Spleen (tissue), 11 donors: ENCODE results near the gene ARHGEF10L. TPM values are rescaled to one million over a fixed set of nuclear protein-coding genes. Genes with fewer than 3 reads are reported as not detected.

Source experiments
- DNase-seq: peaks from one replicate; pipeline ENCODE4 v3.0.0-alpha.2; 2020
- H3K27ac ChIP-seq, 8 donors: fragments of 200-600 bp; sonication (generic) in 7 of 8; 1 replicate in 4 of 8; 2 replicates in 4 of 8; pipeline versions ENCODE4 v1.5.0 to v1.8.0; 2016 to 2021; ENCODE audit warnings: inconsistent platforms in 4 of 8, mild to moderate bottlenecking in 4 of 8, moderate library complexity in 1 of 8
- H3K27me3 ChIP-seq, 7 donors: fragments of 200-600 bp; sonication (generic) in 6 of 7; replicated peaks in 1 of 7; 1 replicate in 4 of 7; 2 replicates in 3 of 7; pipeline versions ENCODE4 v1.5.0 to v1.8.0; 2016 to 2021; ENCODE audit warnings: inconsistent platforms in 3 of 7, mild to moderate bottlenecking in 1 of 7
- H3K36me3 ChIP-seq, 6 donors: fragments of 200-600 bp; sonication (generic) in 5 of 6; 1 replicate in 4 of 6; 2 replicates in 2 of 6; pipeline versions ENCODE4 v1.5.0 to v1.8.0; 2016 to 2021; ENCODE audit warnings: inconsistent platforms in 2 of 6
- H3K4me1 ChIP-seq, 6 donors: fragments of 200-600 bp; sonication (generic) in 5 of 6; 1 replicate in 3 of 6; 2 replicates in 3 of 6; pipeline versions ENCODE4 v1.5.0 to v1.8.0; 2016 to 2021; ENCODE audit warnings: inconsistent platforms in 3 of 6
- H3K4me3 ChIP-seq, 8 donors: fragments of 200-600 bp; sonication (generic) in 7 of 8; 1 replicate in 4 of 8; 2 replicates in 4 of 8; pipeline versions ENCODE4 v1.5.0 to v1.8.0; 2016 to 2021; ENCODE audit warnings: inconsistent platforms in 4 of 8, mild to moderate bottlenecking in 4 of 8, moderate library complexity in 2 of 8
- H3K9me3 ChIP-seq, 8 donors: fragments of 200-600 bp; sonication (generic) in 7 of 8; 1 replicate in 4 of 8; 2 replicates in 4 of 8; pipeline versions ENCODE4 v1.5.0 to v1.8.0; 2016 to 2021; ENCODE audit warnings: inconsistent platforms in 4 of 8
- POLR2A ChIP-seq, 3 donors: fragments of 450-650 bp; IDR thresholded peaks; one replicate each; pipeline ENCODE4 v1.5.1; 2017; ENCODE audit warnings: antibody characterized with exemption in 3 of 3, mild to moderate bottlenecking in 1 of 3
- POLR2AphosphoS5 ChIP-seq, 3 donors: sonication (generic); formaldehyde crosslinking; IDR thresholded peaks; one replicate each; pipeline ENCODE4 v1.5.1; 2017; ENCODE audit warnings: antibody characterized with exemption in 3 of 3
- WGBS, 5 donors: extraction: QIAGEN DNeasy Blood & Tissue Kit in 3 of 5; methylation state at CpG; one replicate each; pipeline versions ENCODE4 v1.1.5 to v1.1.7; 2013 to 2018; 5-methylcytosine and 5-hydroxymethylcytosine counted together
- intact Hi-C: fragments of 100-400 bp; cut with DNase I; formaldehyde crosslinking; loops from one replicate; pipeline ENCODE4 v1.15.0; 2023; ENCODE audit warnings: low total_unique reads
- polyA plus RNA-seq, 3 donors: library from polyadenylated mRNA; stranded (reverse); fragments of 200-250 nt; gene quantifications; one replicate each; pipeline ENCODE4 v1.2.1, GENCODE V29; 2013
- total RNA-seq, 7 donors: library from RNA; depleted of rRNA in 3 of 7; stranded (reverse); fragments of >200 nt in 3 of 7; fragmentation: NEBNext Ultra II Directional in 4 of 7; extraction: Animal tissue kit (Norgen Biotek cat#: 25700) in 4 of 7; gene quantifications; one replicate each; pipeline versions ENCODE4 v1.1.0 to v1.2.1, GENCODE V29; 2016 to 2021
- TF ChIP-seq, protein P1 (sequence below), 11 experiments: fragments of 200-600 bp in 7 of 11; fragments of 450-650 bp in 4 of 11; sonication (generic) in 4 of 11; IDR thresholded peaks in 8 of 11; conservative IDR thresholded peaks in 3 of 11; 1 replicate in 7 of 11; 2 replicates in 4 of 11; pipeline versions ENCODE4 v1.4.0 to v1.8.0; 2016 to 2021; ENCODE audit warnings: antibody characterized with exemption in 11 of 11, inconsistent platforms in 4 of 11, mild to moderate bottlenecking in 1 of 11
- donor health status: healthy with polysubstance abuse.
- donor health status: DM: no; HTN: no; CAD: no; lungs with moderate emphysema.
- donor health status: DM: no; HTN: no; CAD: no.
- donor health status: Bipolar disorder and iron deficiency.
- donor health status: healthy.
- donor health status: DM: no; HTN: no; CAD: no.
- donor health status: DM: yes; HTN: yes; CAD: no.

The ARHGEF10L gene
- total and polyA plus RNA-seq, 10 donors = 10.0 to 40.9 (median 21.4) TPM

DNA sequence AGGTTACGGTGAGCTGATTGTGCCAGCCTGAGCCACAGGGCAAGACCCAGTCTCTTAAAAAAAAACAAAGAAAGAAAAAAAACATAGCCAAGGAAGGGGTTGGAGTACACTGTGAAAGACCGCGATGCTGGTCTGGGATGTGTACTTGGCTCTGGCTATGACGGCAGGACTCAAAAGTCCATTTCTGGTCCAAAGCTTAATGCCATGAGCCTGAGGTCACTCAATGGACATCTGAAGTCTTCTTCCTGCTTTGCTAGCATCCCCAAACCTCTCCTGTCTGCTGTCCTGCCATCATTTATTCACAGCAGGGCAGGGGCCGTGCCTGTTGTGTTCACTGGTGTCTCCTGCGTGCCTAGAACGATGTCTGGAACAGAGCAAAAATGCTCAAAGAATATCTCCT lies 1.5 kb upstream of the ARHGEF10L start:
- no peak overlapping the region for H3K27ac ChIP-seq
- H3K4me3 ChIP-seq = no peak overlapping the region
- DNase-seq = no peak
- 85 to 92% (median 87%) methylated on average over 7 of the region's 7 CpGs for WGBS, 5 donors
- TF ChIP-seq, protein P1, sequence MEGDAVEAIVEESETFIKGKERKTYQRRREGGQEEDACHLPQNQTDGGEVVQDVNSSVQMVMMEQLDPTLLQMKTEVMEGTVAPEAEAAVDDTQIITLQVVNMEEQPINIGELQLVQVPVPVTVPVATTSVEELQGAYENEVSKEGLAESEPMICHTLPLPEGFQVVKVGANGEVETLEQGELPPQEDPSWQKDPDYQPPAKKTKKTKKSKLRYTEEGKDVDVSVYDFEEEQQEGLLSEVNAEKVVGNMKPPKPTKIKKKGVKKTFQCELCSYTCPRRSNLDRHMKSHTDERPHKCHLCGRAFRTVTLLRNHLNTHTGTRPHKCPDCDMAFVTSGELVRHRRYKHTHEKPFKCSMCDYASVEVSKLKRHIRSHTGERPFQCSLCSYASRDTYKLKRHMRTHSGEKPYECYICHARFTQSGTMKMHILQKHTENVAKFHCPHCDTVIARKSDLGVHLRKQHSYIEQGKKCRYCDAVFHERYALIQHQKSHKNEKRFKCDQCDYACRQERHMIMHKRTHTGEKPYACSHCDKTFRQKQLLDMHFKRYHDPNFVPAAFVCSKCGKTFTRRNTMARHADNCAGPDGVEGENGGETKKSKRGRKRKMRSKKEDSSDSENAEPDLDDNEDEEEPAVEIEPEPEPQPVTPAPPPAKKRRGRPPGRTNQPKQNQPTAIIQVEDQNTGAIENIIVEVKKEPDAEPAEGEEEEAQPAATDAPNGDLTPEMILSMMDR (IDR thresholded peaks at IDR 0.05 in 8 of 11, conservative IDR thresholded peaks at IDR 0.05 in 3 of 11) = no peak
- no peak for TF ChIP-seq POLR2A (IDR thresholded peaks at IDR 0.05)
- no peak for TF ChIP-seq POLR2AphosphoS5 (IDR thresholded peaks at IDR 0.05)
- intact Hi-C loops = no loop called here
- peaks cover 0 to 56% (median 24%) of the 10 kb centered on the region in 7 donors for H3K27me3 ChIP-seq
- no peaks in the 10 kb centered on the region for H3K36me3 ChIP-seq
- H3K4me1 ChIP-seq = peaks cover 3 to 40% (median 25%) of the 10 kb centered on the region in 6 donors
- H3K9me3 ChIP-seq = no peaks in the 10 kb centered on the region

DNA sequence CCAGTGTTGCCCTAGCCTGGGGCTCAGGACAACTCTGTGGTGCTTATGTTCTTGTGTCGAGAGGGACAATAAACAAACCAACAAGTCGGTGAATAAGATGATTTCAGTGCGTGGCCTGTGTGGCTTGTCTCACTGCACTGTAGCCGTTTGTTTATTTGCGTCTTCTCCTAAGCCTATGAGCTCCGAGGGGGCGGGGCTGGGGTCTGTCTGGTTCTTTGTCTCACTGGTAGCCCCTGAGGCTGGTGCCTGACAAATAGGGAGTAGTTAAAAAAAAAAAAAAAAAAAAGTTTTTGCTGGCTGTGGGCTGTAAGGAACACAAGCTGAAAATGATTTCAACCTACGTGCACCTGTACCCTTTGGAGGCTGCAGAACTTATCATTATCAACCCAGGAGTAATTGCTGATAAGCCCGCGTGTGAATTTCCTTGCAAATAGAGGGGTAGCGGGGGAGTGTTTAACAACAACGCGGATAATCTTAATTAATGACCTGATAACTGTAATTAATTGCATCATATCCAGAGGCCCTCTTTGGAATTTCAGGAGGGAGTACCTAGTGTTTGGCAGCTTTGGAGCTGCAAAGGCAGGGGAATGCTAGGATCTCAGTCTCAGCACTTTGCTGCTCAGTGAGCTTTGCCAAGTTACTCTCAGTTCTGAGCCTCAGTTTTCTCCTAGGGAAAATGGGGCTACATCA lies 925 bp upstream of the ARHGEF10L start:
- no peaks in the 10 kb centered on the region for H3K9me3 ChIP-seq
- no peak for TF ChIP-seq POLR2AphosphoS5 (IDR thresholded peaks at IDR 0.05)
- no peak for TF ChIP-seq POLR2A (IDR thresholded peaks at IDR 0.05)
- TF ChIP-seq, protein P1 (IDR thresholded peaks at IDR 0.05 in 8 of 11, conservative IDR thresholded peaks at IDR 0.05 in 3 of 11) = no peak
- H3K27me3 ChIP-seq = peaks cover 0 to 56% (median 24%) of the 10 kb centered on the region in 7 donors
- WGBS, 5 donors = 45 to 58% (median 49%) methylated on average over 13 of the region's 13 CpGs
- H3K4me3 ChIP-seq = no peak overlapping the region
- no peak for DNase-seq
- peak overlapping the region in 1 of 8 donors; percentile 67 for H3K27ac ChIP-seq
- intact Hi-C loops = no loop called here
- no peaks in the 10 kb centered on the region for H3K36me3 ChIP-seq
- peaks cover 3 to 40% (median 25%) of the 10 kb centered on the region in 6 donors for H3K4me1 ChIP-seq

DNA sequence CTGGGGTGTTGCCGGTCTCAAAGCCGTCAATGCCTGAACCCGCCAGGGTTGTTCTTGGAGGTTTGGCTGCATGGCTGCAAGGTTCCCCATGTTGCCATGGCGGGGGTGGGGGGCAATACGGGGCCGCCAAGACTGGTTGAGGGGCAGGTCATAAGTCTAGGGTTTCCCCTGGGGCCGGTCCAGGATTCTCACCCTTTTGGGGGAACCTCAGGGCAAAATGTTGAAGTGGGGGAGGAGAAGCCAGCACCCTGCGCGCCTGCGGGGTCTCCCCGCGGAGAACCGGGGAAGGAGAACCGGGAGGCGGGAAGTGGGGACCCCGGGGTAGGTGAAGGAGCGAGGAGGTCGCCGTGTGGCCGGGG lies 401 bp upstream of the ARHGEF10L start:
- H3K4me1 ChIP-seq = peaks cover 3 to 40% (median 25%) of the 10 kb centered on the region in 6 donors
- intact Hi-C loops = no loop called here

More for the DNA sequence above, 401 bp upstream of the ARHGEF10L start:
- Histone ChIP-seq H3K27me3 (peaks cover 0 to 56% (median 24%) of the 10 kb centered on the region in 7 donors), H3K27ac (peak overlapping the region in 4 of 8 donors; percentile 32 to 82 (median 52)), H3K9me3 (no peaks in the 10 kb centered on the region), H3K36me3 (no peaks in the 10 kb centered on the region), H3K4me3 (peak overlapping the region in 4 of 8 donors; percentile 16 to 71 (median 27))
- TF ChIP-seq POLR2AphosphoS5 (IDR thresholded peaks at IDR 0.05) (no peak), POLR2A (IDR thresholded peaks at IDR 0.05) (no peak)
- TF ChIP-seq, protein P1 (IDR thresholded peaks at IDR 0.05 in 8 of 11, conservative IDR thresholded peaks at IDR 0.05 in 3 of 11) = no peak
- WGBS, 5 donors = 14 to 20% (median 16%) methylated on average over 14 to 20 of the region's 20 CpGs
- no peak for DNase-seq
